Nucleus accumbens (tissue), 56 donors: ENCODE data around the gene SLC25A11.
"Not testable (repeated sequence)": the region's sequence is repeated elsewhere in the genome, so short reads cannot be mapped to it uniquely, and the experiment has no call there.

Source experiments
- DNase-seq, 56 donors: peaks; one replicate each; lab custom pipeline; 2025; lab: John Stamatoyannopoulos, UW

SLC25A11 gene

DNA sequence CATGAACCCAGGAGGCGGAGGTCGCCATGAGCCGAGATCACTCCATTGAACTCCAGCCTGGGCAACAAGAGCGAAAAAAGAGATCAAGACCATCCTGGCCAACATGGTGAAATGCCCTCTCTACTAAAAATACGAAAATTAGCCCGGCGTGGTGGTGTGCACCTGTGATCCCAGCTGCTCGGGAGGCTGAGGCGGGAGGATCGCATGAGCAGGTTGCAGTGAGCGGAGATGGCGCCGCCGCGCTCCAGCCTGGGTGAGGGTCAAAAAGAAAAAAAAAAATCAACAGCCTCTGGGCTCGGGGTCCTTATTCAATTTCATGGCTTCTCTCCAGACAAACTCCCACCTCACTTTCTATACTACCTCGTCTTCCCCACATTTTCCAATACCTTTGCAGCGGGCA is 11.0 kb downstream of the SLC25A11 start:
- DNase-seq: no peak

- DNase-seq: not testable (repeated sequence)
Observed at GRCh38 chr17:4926577-4927335, 13.1 kb downstream of the SLC25A11 start.

DNA sequence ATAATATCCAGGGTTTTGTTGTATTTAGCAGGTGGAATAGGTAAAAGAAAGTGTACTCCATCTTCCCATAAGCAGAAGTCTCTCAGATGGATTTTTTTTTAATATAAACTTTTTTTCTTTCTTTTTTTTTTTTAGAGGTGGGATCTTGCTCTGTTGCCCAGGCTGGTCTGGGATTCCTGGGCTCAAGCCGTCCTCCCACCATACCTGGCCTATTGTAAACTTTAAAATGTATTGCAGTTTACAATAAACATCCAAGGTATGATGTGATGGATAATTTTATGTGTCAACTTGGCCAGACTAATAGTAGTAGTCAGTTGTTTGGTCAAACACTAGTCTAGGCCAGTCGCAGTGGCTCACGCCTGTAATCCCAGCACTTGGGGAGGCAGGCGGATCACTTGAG is 18.5 kb downstream of the SLC25A11 start:
- no peak for DNase-seq

- DNase-seq: no peak
Observed at GRCh38 chr17:4920351-4921048, 19.3 kb downstream of the SLC25A11 start.

DNA sequence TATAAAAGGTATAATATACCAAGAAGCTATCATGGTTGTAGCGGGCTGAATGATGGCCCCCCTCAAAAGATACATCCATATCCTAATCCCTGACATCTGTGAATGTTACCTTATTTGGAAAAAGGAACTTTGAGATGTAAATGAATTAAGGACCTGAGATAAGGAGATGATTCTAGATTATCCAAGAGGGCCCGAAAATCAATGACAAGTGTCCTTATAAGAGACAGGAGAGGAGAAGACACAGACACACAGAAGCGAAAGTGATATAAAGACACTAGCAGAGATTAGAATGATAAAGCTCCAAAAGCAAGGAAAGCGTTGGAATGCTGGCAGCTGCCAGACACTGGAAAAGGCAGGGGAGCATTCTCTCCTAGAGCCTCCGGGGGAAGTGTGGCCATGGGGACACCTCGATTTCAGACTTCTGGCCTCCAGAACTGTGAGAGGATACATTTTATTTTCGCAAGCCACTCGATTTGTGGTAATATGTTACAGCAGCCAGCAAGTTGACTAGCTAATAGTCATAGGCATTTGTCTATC is 20.3 kb downstream of the SLC25A11 start:
- DNase-seq: no peak

DNA sequence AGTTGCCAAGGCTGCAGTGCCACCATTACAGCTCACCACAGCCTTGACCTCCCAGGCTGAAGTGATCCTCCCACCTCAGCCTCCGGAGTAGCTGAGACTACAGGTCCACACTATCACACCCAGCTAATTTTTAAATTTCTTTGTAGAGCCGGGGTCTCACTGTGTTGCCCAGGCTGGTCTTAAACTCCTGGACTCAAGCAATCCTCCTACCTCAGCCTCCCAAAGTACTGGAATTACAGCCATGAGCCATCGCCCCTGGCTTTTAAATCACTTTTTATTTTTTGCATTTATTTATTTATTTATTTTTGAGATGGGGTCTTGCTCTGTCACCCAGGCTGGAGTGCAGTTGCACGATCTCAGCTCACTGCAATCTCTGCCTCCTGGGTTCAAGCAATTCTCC is 25.3 kb downstream of the SLC25A11 start:
- not testable (repeated sequence) for DNase-seq

GRCh38 chr17:4913994-4914393 is 25.9 kb downstream of the SLC25A11 start:
- DNase-seq: no peak

DNA sequence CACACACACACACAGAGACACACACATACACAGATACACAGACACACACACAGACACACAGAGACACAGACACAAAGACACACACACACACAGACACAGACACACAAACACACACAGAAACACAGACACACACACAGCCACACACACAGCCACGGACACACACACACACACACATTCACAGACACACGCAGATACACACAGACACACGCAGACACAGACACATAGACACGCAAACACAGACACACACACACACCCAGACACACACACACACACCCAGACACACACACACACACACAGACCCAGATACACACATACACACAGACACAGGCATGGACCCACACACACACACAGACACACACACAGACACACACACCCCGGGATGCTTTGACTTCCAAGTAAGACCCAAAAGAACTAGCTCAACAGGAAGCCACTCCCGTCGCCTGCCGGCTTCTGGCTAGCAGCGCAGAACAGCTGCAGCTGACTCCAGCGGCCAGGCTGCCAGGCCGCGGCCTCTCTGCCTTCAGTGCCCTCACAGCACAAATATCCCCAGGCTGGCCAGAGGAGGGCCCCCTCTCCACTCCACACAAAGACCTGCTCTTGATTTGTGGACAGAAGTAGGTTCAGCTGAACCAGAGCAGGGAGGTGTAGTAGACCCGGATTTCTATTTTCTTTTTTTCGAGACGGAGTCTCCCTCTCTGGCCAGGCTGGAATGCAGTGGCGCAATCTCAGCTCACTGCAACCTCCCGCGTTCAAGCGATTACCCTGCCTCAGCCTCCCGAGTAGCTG is 30.9 kb downstream of the SLC25A11 start:
- DNase-seq: peak in 51 of 56 donors; percentile 18 to 87 (median 70)

- DNase-seq: peak in 2 of 56 donors; percentile 7 to 16
Observed at GRCh38 chr17:4908301-4908700, 31.5 kb downstream of the SLC25A11 start.

DNA sequence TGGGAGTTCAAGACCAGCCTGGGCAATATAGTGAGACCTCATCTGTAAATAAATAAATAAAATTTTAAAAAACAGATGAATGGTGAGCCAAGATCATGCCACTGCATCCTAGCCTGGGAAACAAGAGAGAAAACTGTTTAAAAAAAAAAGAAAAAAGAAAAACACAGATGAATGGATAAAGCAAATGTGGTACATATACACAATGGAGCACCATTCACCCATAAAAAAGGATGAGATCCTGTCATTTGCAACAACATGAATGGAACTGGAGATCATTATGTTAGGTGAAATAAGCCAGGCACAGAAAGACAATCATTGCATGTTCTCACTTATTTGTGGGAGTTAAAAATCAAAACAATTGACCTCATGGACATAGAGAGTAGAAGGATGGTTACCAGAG is 33.2 kb downstream of the SLC25A11 start:
- not testable (repeated sequence) for DNase-seq

DNA sequence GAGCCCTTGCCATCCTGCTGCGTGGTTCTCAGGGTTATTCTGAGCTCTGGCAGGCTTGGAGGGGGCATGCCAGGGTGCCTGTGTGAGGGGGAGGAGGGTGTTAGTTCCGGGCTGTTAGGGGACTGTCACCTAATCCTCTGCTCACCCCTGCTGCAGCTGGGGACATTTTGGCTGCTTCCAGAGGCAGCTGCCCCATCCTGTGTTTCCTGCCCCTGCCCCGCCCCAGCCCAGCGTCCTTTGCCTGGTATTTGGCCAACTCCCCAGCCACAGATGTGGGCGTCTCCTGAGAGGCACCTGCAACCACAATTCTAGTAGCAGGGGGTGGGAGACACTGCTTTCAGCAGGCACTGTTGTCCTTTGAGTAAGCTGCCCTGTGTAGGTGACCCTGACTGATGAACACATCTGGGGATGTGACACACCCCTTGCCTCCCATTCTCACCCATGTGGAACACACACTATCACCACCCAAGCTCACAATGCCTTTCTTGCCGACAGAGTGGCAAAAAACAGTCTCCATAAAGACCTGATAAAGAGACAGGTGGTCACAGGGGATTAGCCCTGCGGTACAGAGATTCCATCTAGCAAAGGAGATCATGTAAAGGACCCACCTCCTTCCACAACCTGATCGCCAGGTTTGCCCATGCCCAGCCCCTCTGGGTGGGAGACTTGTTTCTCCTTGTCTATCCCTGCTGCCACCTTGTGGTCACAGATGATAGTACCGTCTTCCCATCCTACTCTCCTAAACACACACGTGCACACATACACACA is 36.6 kb downstream of the SLC25A11 start, which contains the start of gene CHRNE:
Gene CHRNE, minus strand, starts transcription at position 48 of the 768 bp plus-strand sequence. Its CDS starts 35 bp downstream, at position 13.
- DNase-seq: peak in 46 of 56 donors; percentile 10 to 87 (median 48)

DNA sequence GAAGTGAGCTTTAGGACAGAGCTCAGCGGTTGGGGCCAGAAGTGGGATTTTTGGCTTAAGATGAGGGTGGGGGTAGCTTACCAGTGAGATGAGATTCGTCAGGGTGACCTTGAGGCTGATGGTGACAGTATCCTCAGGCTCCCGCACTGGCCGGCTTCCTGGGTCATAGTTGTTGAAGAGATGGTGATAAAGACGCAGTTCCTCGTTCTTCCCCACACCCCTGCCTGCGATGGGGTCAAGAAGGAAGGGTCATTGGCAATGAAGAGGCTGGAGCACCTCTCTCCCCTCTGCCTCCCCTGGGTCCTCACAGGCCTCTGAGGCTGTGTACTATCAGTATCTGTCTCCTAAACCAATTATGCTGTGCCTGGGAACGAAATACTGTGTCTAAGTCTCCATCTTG is 37.3 kb downstream of the SLC25A11 start:
- DNase-seq: no peak

- DNase-seq: peak in 30 of 56 donors; percentile 7 to 76 (median 43)
Observed at GRCh38 chr17:4901648-4902344, 38.0 kb downstream of the SLC25A11 start.

- DNase-seq: no peak
Observed at GRCh38 chr17:4901108-4901647, 38.7 kb downstream of the SLC25A11 start.

- peak in 1 of 56 donors; percentile 17 for DNase-seq
Observed at GRCh38 chr17:4900231-4901107, 39.4 kb downstream of the SLC25A11 start.

GRCh38 chr17:4899341-4900230 is 40.3 kb downstream of the SLC25A11 start, which contains the start of gene C17orf107:
Gene C17orf107, plus strand, starts transcription at chr17:4899536. Its CDS starts 227 bp downstream, at chr17:4899763.
- DNase-seq: peak in 41 of 56 donors; percentile 18 to 88 (median 59)

- no peak for DNase-seq
Observed at GRCh38 chr17:4898927-4899326, 40.9 kb downstream of the SLC25A11 start.
